Activated CD4-positive, alpha-beta T cell treated with anti-CD3 and anti-CD28 coated beads for 36 hours (primary cell): ENCODE results near the gene MARVELD1. TPM values are rescaled to one million over a fixed set of nuclear protein-coding genes. Genes with fewer than 3 reads are reported as not detected.

ENCODE experiments used
- ATAC-seq: fragments of 200-7000 bp; cut with Tn5 transposase; one replicate; pipeline ENCODE4 v1.10.0; 2021; ENCODE audit warnings: mild to moderate bottlenecking, moderate library complexity
- CTCF ChIA-PET: fragments of 350-600 bp; sonication (Branson Sonifier 250); formaldehyde crosslinking; loops from one replicate; lab custom pipeline; 2021; ENCODE audit warnings: antibody characterized with exemption; lab: Charles Lee
- POLR2A ChIA-PET: fragments of 350-600 bp; sonication (Branson Sonifier 250); formaldehyde crosslinking; loops from one replicate; lab custom pipeline; 2021; ENCODE audit warnings: antibody characterized with exemption, inconsistent platforms; lab: Charles Lee
- DNase-seq: peaks from one replicate; pipeline ENCODE4 v3.0.0-alpha.2; 2020
- H3K27ac Mint-ChIP-seq: one replicate; pipeline ENCODE4 v1.8.0; 2021; ENCODE audit warnings: mixed read lengths
- H3K27me3 Mint-ChIP-seq: one replicate; pipeline ENCODE4 v1.8.0; 2021; ENCODE audit warnings: mixed read lengths
- H3K36me3 Mint-ChIP-seq: one replicate; pipeline ENCODE4 v1.8.0; 2021; ENCODE audit warnings: low read depth, mixed read lengths
- H3K4me1 Mint-ChIP-seq: one replicate; pipeline ENCODE4 v1.8.0; 2021; ENCODE audit warnings: mixed read lengths
- H3K4me3 Mint-ChIP-seq: one replicate; pipeline ENCODE4 v1.8.0; 2021; ENCODE audit warnings: mild to moderate bottlenecking, moderate library complexity, mixed read lengths
- H3K9me3 Mint-ChIP-seq: one replicate; pipeline ENCODE4 v1.8.0; 2021; ENCODE audit warnings: low read depth, mixed read lengths
- intact Hi-C, 2 experiments: fragments of 100-400 bp; cut with DNase I in 1 of 2; cut with micrococcal nuclease in 1 of 2; formaldehyde crosslinking; loops; one replicate each; pipeline versions ENCODE4 v1.14.2 to v1.15.1; 2022 to 2024; cut with DNase I, micrococcal nuclease
- total RNA-seq, 2 experiments: library from RNA; stranded (reverse); gene quantifications; one replicate each; pipeline ENCODE4 v1.2.3, GENCODE V29; 2021

The MARVELD1 gene
- total RNA-seq, 2 experiments from 2014 or later: 1.8 to 1.9 TPM

- Mint-ChIP-seq H3K4me1 (no peaks in the 10 kb centered on the region), H3K27ac (no peak overlapping the region), H3K27me3 (peaks cover 5% of the 10 kb centered on the region), H3K9me3 (no peaks in the 10 kb centered on the region), H3K36me3 (peaks cover 17% of the 10 kb centered on the region), H3K4me3 (no peak overlapping the region)
- ATAC-seq: no peak
- ChIA-PET CTCF (interaction anchor here (0.6 to 1.1 kb wide), 3 partner anchors 12 to 40 kb away, joined by 3 read pairs; no protein-coding TSS in a partner anchor), POLR2A (no interaction called here)
- intact Hi-C loops: no loop called here
- no peak for DNase-seq
These were observed 51.0 kb downstream of the MARVELD1 start for GRCh38 chr10:97764519-97764931.

GRCh38 chr10:97765201-97765600 is 51.7 kb downstream of the MARVELD1 start:
- Mint-ChIP-seq H3K4me3 (no peak overlapping the region), H3K4me1 (no peaks in the 10 kb centered on the region), H3K27ac (no peak overlapping the region), H3K27me3 (peaks cover 7% of the 10 kb centered on the region), H3K36me3 (peaks cover 11% of the 10 kb centered on the region), H3K9me3 (no peaks in the 10 kb centered on the region)
- CTCF ChIA-PET: no interaction called here
- intact Hi-C loops: no loop called here
- DNase-seq (no peak), ATAC-seq (no peak)
- POLR2A ChIA-PET: no interaction called here

GRCh38 chr10:97766106-97766810 is 52.7 kb downstream of the MARVELD1 start:
- intact Hi-C loops: no loop called here
- ChIA-PET POLR2A (no interaction called here), CTCF (interaction anchor here (0.6 kb wide), 3 partner anchors 11 to 82 kb away, joined by 3 read pairs; no protein-coding TSS in a partner anchor)
- Mint-ChIP-seq H3K36me3 (peaks cover 7% of the 10 kb centered on the region), H3K27me3 (peaks cover 17% of the 10 kb centered on the region), H3K9me3 (no peaks in the 10 kb centered on the region), H3K4me1 (peaks cover 4% of the 10 kb centered on the region), H3K27ac (no peak overlapping the region), H3K4me3 (no peak overlapping the region)
- ATAC-seq: no peak
- DNase-seq: no peak

GRCh38 chr10:97766996-97767924 is 53.7 kb downstream of the MARVELD1 start:
- ATAC-seq (no peak), DNase-seq (no peak)
- ChIA-PET POLR2A (no interaction called here), CTCF (interaction anchor here (0.6 to 0.7 kb wide), 3 partner anchors 10 to 275 kb away, joined by 3 read pairs; no protein-coding TSS in a partner anchor)
- H3K4me3 Mint-ChIP-seq: no peak overlapping the region
- H3K36me3 Mint-ChIP-seq: no peaks in the 10 kb centered on the region
- intact Hi-C loops: no loop called here
- peaks cover 22% of the 10 kb centered on the region for H3K27me3 Mint-ChIP-seq
- no peaks in the 10 kb centered on the region for H3K9me3 Mint-ChIP-seq
- no peak overlapping the region for H3K27ac Mint-ChIP-seq
- H3K4me1 Mint-ChIP-seq: peaks cover 8% of the 10 kb centered on the region

Other genes with a start within 250 kb of the MARVELD1 start
- 100 to 1,000 TPM in 1 of 2 experiments, 10 to 100 TPM in 1; 91.3 to 107 TPM for gene MMS19, start 215.3 kb upstream of the MARVELD1 start, total RNA-seq
- 1 to 10 TPM; 1.4 to 1.5 TPM for gene UBTD1, start 214.8 kb upstream of the MARVELD1 start, total RNA-seq
- not detected for gene ANKRD2, start 141.0 kb upstream of the MARVELD1 start, total RNA-seq
- gene HOGA1, start 129.3 kb upstream of the MARVELD1 start, total RNA-seq: not detected
- gene C10orf62, start 124.0 kb upstream of the MARVELD1 start, total RNA-seq: not detected
- 1 to 10 TPM; 3.9 to 5.3 TPM for gene MORN4, start 80.2 kb upstream of the MARVELD1 start, total RNA-seq
- 1 to 10 TPM; 8.5 to 8.9 TPM for gene PI4K2A, start 73.1 kb upstream of the MARVELD1 start, total RNA-seq
- 1 to 10 TPM; 2.1 to 2.2 TPM for gene AVPI1, start 26.5 kb upstream of the MARVELD1 start, total RNA-seq
- gene ZFYVE27, start 23.4 kb downstream of the MARVELD1 start, total RNA-seq: 10 to 100 TPM; 20.2 to 22.6 TPM
- gene SFRP5, start 58.3 kb downstream of the MARVELD1 start, total RNA-seq: not detected
- under 1 TPM; 0.47 to 0.57 TPM for gene GOLGA7B, start 136.1 kb downstream of the MARVELD1 start, total RNA-seq